ENCODE results near the gene ARL4C.

DNA sequence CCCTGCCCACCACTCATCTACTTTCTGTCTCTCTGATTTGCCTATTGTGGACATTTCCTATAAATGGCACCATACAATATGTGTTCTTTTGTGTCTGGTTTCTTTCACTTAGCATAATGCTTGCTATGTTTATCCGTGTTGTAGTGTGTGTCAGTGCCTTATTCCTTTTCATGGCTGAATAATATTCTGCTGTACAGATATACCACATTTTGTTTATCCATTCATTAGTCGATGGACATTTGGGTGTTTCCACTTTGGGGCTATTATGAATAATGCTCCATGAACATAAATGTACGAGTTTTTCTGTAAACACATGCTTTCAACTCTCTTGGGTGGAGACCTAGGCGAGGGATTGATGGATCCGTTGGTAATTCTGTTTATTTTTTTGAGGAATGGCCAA lies 15.6 kb downstream of the ARL4C start:
- TF ChIP-seq, protein P1, sequence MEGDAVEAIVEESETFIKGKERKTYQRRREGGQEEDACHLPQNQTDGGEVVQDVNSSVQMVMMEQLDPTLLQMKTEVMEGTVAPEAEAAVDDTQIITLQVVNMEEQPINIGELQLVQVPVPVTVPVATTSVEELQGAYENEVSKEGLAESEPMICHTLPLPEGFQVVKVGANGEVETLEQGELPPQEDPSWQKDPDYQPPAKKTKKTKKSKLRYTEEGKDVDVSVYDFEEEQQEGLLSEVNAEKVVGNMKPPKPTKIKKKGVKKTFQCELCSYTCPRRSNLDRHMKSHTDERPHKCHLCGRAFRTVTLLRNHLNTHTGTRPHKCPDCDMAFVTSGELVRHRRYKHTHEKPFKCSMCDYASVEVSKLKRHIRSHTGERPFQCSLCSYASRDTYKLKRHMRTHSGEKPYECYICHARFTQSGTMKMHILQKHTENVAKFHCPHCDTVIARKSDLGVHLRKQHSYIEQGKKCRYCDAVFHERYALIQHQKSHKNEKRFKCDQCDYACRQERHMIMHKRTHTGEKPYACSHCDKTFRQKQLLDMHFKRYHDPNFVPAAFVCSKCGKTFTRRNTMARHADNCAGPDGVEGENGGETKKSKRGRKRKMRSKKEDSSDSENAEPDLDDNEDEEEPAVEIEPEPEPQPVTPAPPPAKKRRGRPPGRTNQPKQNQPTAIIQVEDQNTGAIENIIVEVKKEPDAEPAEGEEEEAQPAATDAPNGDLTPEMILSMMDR (conservative IDR thresholded peaks at IDR 0.05; ENCODE audit: low read length) = no peak
- no peak for TF ChIP-seq EZH2phosphoT487 (IDR thresholded peaks at IDR 0.05; ENCODE audit: borderline replicate concordance)
